NCI-H1436 (cell line): ENCODE data around the gene EEF1AKMT3.

Experiments
- DNase-seq: peaks from one replicate; lab custom pipeline; 2025; lab: John Stamatoyannopoulos, UW

The EEF1AKMT3 gene

DNA sequence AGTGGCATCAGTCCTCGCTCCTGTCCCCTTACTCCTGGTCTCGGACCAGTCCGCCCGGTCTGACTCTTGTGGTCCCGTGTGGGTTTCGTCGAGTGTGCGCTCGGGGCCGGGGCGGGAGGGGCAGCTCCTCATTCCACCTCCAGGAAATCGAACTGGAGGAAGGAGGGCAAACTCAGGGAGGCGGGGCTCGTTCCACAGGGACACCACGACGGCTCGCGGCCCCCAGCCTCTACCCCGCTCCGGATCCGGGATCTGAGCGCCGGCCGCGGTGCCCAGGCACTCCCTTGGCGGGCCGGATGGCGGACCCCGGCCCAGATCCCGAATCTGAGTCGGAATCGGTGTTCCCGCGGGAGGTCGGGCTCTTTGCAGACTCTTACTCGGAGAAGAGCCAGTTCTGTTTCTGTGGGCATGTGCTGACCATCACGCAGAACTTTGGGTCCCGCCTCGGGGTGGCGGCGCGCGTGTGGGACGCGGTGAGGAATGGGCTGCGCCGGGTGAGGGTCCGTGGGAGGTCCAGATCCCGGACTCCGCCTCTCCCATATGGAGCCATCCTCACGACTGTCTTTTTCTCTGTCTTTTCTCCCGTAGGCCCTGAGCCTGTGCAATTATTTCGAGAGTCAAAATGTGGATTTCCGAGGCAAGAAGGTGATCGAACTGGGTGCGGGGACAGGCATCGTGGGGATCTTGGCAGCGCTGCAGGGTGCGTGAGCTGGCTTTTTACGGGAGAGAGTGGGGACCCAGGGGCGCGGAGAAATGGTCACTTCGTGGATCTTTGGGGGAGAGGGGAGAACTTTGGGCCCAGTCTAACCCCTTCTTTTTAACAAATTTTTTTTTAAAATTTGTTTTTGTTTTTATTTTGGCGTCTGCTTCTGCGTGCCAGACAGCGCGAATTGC lies at the start of gene EEF1AKMT3:
EEF1AKMT3 (plus strand) TSS at position 186 of the 894 bp plus-strand sequence; CDS start at position 297, 111 bp downstream.
- no peak for DNase-seq

DNA sequence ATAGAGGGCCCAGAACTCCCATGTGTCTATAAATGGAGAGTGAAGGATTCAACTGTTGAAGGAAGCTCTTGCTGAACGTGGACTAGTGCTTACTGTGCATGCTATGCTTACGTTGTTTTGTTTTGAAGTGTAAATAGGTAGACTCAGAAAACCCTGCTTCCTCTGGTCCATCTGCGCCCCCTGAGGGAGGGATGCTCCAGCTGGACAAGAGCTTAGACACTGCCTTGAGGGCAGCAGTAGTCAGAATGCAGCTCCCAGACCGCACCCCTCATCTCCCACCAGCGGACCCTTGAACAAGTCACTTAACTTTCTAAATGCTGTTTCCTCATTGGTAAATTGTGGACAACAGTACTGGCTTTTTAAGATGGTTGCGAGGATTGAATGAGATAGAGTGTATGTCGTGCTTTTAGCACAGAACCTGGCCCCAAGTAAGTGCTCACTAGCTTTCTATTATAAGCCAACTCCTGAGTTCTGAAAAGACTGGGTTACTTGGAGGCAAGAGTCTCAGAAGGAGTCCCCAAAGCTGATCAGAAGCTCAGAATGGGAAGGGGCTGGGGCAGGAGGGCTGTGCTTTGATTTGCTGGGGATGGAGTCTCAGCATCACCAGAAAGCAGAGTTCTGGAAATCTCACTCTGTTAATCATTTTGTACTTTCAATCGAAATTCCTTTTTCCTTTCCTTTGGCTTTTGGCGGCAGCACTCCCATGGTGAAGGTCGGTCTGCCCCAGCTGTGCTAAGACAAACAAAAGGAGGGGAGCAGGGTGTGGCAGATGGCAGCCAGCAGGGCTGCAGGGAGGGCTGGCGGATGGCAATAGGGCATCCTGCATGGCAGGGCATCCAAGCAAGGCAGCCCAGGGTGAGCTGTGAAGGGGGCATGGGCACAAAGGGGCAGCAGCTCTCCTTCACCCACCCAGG lies 49.4 kb upstream of the EEF1AKMT3 start:
- DNase-seq, result no peak

DNA sequence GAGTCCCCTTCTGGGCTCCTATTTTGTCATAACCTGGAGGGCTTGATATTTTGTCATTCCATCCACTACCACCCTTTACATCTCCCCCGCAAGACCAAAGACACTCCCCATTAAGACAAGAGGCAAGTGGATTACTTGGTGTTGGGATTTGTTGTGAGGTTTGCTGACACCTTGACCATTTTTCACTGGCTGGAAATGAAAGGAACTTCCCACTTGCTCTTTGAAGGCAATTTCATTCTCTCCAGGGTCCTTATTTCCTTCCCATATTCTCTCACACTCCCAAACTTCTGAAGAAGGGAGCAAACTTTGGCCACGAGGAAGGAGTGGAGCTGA lies 48.8 kb upstream of the EEF1AKMT3 start:
- no peak for DNase-seq

DNA sequence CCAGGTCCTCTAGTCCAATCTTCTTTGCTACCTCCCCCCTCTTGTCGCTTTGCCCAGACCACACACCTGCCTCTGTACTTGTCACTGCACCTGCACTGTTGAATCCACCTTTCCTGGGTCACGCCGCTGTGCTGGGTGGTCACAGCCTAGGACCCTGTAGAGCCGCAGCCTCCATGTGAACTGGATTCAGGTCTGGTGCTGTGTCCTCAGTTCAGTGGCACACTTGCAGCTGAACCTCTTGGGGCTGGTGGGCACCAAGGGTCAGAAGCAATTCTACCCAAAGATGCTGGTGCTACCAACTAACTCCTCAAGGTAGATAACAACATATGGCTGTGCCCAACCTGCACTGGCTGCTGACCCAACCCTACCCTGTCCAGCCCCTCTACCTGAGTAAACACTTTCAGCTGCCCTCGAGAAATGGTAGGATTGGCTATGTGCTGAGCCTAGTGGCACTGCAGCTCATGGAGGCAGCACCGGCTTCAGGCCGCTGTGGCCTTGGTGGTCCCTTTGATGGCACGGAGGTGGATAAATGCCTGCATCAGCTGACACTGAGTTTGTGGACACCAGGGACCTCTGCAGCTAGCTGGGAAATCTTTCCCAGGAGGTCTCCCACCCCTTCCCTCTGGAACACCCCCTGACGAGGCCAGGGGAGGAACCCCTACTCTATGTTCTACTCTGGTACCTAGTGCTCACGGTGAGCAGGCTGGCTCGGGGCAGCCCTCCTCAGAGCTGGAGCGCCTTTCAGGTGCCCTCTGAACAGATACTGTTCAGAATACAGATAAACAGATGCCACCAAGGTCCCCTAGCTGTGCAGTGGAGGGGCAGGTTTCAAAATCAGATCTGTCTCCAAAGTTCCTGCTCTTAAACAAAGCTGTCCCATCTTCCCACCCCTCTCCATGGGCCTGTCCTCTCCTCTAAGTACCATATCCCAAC lies 48.1 kb upstream of the EEF1AKMT3 start:
- no peak for DNase-seq

DNA sequence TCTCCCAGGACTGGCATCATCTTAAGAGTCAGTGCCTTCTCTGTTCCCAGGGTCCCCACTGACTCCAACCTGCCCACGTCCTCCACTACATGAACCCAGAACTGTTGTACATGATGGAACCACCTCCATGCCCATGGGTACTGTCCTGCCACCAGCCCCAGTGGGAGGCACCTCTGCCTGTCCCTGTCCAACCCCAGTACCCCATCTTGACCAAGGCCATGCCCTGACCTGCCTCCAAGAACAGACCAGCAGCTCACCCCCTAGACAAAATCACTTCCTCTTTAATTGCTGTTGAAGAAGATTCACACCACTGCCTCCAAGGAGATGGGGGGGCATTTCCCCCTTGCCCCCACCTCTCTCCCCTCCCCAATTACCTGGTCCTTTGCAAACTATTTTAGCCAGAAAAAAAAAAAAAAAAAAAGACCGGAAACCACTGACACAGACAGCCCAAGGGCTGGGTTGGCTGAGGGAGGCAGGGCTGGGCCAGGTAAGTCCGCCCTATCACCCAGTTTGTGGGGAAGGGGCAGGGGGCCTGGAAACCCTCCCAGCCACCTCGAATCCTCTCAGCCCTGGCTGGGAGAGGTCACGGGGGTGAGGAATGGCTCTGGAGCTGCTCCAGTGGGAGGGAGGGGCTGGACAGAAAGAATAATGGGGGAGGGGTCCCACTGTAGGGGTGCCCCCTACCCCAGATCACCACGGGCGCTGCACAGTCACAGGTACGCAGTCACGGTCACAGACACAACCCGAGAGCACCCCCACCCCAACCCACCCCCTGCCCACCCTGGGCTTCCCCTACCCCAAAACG lies 47.3 kb upstream of the EEF1AKMT3 start:
- DNase-seq, result no peak

DNA sequence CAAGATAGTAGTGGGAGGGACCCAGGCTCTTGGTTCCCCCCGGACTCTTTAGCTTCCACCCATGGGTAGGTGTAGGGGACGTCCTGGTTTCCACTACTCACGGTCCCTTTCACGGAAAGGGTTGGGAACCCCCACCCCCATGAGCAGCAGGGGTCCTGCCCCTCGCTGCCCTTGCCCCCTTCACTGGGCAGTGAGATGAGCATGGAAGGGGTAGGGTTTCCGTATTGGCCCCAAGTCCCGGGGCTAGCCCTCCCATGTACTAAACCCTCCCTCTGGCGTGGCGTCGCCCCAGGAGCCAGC lies 46.6 kb upstream of the EEF1AKMT3 start:
- no peak for DNase-seq

DNA sequence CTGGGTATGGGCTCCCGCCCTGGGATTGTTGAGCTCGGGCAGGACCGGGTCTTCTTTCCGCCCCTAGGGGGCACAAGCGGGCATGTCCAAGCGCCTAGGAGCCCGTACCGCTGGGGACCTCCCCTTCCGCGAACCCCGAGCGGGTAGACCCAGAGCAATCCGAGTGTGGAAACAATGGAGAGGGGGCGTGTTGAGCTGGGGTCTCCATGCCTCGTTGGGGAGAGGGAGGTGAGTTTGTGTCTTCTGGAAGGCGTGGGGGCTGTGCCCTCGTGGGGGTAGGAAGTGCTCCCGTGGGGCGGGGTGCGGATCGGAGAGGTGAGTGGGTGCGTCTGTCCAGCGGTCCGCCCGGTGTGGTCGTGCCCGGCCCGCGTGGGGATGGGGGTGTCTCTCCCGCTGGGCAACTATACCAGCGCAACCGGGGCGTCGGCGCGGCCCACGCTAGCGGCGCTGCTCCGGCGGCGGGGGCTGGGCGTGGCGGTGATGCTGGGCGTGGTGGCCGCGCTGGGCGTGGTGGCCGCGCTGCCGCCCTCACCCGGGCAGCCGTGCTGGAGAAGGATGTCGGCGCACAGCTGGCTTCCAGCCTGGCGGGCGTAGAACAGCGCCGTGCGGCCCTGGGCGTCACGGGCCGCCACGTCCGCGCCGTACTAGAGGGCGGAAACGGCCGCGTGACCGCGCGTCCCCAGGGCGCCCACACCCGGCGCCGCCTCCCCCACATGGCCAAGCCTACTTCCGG lies 46.1 kb upstream of the EEF1AKMT3 start:
- DNase-seq, result peak; percentile 90

DNA sequence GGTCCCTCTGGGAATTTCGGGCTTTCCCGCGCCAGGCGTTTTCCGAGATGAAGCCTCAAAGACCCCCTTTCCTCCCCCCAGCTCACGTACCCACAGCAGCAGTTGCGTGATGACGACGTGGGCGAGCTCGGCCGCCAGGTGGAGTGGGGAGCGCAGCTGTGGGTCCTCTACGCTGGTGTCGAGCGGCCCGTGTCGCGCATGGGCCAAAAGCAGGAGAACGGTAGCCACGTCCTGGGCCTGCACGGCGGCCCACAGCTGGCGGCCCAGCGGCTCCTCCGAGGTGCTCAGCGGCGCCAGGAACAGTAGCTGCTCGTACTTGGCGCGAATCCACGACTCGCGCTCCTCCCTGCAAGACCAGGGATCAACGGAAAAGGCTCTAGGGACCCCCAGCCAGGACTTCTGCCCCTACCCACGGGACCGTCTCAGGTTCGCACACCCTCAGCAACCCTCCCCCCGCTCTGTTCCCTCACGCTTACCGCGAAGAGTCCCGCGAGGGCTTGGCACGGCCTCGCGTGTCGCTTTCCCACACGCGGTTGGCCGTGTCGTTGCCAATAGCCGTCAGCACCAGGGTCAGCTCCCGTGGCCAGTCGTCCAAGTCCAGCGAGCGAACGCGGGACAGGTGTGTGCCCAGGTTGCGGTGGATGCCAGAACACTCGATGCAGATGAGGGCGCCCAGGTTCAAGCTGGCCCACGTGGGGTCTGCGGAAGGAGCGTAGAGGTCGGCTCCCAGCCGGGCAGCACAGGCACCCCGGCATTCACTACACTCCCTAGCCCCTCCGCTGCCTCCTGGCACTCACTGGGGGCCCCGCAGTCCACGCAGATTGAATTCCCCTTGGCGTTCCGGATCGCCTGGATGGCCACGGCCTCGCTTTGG lies 45.3 kb upstream of the EEF1AKMT3 start:
- DNase-seq, result no peak

DNA sequence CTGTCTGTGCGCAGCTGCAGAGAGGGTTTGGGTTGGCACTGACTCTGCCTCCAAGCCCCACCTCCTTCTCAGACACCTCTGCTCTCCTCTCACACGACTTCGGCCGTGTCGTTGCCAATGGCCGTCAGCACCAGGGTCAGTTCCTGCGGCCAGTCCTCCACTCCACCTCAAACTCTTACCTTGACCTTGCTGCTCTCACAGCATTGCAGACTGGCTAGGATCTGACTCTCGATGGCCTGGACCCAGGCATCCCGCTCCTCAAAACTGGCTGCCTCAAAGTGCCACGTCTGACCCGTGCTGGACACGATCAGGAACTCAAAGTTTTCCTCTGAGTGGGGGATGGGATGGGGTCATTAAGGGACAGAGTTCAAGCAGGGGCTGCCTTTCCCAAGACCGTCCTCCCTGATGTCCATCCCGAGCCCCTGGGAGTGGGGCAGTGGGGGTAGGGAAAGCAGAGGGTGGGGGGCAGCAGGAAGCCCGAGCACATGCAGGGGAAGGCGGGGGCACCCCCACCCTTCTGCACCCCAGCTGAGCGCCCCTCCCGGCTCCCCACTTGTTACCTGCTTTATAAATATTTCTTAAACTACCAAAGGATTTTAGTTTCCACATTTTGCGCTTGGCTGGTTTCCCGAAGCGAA lies 44.5 kb upstream of the EEF1AKMT3 start:
- DNase-seq, result no peak

DNA sequence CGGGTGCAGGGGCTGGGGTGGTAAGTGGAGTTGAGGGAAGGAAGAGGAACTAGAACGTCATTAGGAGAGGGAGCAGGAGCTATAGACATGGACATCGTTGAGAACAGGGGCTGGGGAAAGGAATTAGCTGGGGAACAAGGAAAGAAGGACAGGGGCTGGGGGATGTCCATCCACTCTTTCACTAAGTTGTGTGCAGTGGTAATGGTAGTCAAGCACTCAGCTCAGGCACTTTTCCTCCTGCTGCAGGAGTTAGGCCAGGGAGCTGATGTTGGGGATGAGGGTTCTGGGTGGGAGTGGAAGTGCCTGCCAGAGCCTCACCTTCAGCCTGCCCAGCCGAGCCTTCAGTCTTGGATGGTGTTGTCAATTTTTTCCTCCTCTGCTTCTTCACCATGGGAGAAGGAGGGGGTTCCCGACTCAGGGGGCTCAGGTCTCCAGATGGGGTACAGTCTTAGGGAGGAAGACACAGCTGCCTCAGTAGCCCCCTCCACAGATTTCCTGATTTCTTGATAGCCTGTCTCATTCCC lies 43.0 kb upstream of the EEF1AKMT3 start:
- no peak for DNase-seq

DNA sequence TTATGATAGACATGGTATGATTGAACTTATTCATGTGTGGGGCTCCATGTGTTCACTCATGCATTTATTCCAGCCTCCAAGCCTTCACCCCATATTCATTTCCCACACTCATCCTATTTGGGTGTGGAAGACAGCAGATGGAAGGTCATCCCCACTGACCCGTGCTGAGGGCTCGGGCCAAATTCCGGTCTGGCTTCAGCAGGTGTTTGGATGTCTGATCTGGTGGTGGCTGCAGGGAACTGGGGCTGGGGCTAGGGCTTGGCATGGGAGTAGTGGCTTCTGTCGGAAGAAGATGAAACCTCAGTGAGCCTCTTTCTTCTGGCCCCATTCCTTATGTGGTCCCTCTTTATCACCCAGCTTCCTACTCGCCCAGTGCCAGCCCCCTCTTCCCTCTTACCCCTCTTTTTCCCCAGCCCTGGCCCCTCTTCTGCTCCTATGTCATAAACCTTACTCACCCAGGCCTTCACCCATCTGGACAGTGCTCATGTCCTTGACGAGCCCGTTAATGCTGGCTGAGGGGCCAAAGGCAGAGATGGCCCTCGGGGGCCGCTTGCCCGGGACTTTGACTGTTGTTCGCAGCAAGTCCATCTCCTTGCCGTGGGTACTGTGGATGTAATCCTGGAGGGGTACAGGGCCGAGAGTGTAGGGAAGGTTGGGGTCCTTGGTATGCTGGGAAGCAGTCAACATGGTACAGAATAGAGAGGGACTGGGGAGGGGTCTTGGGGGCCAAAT lies 41.9 kb upstream of the EEF1AKMT3 start:
- DNase-seq, result no peak

DNA sequence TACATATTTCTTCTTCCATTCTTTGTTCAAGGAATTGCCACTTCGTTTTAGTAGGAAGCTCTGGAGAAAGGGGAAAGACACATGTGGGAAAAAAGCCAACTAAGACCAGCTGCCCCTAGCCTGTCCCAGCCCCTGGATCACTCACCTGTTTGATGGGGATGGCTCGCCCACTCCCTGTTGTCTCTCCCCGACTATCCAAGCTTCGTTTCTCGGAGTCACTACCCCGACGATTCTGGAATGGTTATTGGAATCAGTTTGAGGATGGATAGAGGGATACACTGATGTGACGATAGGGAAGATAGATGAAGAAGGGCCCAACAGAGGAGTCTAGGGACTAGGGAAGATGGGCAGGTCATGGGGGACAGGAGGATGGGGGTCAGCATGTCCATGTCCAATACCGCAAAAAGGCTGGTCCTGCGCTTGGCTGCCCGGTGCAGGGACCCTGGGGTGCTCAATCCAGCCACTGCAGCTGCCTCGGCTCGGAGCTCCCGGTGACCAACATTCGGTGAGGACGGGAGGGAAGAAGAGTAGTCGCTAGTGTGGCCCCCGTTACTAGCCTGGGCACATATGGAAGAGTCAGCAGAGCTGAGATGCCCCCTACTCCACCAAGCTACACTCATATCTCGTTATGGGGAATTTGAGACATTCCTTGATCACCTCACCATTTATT lies 40.9 kb upstream of the EEF1AKMT3 start:
- no peak for DNase-seq

DNA sequence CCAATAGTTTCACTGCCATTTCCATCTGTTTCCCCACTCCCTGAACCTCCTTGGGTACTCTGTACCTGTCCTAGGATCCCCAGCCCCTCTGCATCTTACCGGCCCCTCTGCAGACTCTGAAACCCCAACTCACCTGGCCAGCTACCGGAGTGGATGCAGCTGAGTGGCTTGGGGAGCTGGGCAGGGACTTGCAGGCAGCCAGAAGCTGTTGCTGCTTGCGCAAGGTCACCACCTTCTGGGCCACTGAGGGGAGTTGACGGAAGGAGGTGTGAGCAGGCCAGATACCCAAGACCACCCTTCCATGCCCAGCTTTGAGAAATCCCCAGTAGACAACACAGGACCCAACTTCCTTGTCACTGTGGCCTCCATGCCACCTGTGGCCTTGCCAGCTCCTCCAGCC lies 40.1 kb upstream of the EEF1AKMT3 start:
- no peak for DNase-seq

DNA sequence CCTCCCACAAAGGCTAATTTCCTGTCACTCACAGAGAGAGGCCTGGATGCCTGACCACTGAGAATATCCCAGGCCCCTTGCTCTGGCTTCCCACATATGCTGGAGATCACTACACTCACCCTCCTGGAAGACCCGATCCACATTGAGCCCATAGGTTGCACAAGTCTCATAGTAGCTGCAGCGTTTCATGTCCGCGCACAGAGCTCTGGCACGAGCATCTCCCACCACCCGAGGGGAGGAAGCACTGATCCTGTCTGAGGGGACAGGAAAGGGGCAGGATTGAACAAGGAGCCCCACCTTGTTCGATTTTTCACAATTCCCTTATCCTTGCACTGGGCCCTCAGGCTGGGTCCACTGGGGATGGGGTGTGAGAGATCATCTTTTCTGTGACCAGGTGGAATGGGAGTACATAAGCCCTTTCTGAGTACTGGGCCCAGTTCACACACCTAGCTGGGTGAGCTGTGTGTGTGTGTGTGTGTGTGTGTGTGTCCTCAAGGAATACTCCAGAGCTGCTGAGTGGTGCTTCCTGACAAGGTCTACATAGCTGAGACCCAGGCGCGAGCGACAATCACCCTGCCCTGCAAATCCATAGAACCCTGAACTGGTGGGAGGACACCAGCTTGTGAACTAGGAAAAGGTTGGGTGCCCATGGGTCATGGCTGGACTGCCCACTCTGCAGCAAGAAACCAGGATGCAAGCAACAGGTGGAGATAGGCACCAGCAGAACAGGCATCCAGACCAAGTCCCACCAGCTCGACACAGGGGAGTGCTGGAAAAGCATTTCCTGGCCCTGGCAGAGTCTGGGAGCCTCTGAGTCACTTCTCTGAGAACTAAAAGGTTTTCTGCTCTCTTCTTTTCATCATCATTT lies 39.5 kb upstream of the EEF1AKMT3 start:
- no peak for DNase-seq

DNA sequence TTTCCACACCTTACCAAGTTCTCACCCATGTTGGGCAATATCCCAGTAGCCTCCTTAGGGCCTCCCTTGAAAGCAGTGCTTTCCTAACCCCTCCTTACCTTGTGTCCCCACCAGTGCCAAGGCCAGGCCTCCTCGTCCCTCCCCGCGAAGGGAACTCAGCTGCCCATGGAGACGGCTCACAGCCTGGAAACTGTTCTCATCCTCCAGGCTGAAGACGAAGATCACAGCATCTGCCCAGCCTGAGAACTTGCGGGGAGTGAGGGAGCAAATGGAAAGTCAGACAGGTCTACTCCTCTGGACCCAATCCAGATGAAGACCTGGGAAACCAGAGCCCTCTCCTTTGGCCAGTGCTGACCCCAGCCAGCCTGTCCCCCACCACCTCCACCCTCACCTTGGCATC lies 38.5 kb upstream of the EEF1AKMT3 start:
- DNase-seq, result no peak

DNA sequence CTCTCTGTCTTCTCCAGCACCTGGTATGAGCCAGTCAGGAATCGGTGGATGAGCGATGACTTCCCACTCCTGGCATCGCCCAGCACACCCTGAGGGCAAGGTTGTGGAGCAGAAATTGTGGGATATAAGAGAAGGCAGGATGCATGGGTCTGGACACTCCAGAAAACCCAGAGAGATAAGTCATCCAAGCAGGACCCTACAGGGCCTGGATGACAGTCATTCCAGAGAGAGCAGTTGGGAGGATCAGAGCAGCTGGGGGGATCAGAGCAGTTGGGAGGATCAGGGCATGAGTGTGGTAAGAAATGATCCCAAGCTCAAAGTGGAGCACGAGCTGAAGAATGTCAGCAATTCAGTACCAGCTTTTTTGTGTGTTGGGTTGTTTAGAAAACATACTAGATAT lies 37.8 kb upstream of the EEF1AKMT3 start:
- no peak for DNase-seq
